Mucosa of stomach (tissue), 1 donor: ENCODE results near the gene VSIG1.

Source experiments
- H3K27me3 ChIP-seq: one replicate; pipeline ENCODE4 v1.7.0; 2013; ENCODE audit warnings: mild to moderate bottlenecking, low read length; ENCODE audit not compliant: control insufficient read depth, insufficient read depth
- H3K36me3 ChIP-seq: one replicate; pipeline ENCODE4 v1.7.0; 2013; ENCODE audit warnings: low read length; ENCODE audit not compliant: control insufficient read depth, insufficient read depth
- H3K4me1 ChIP-seq: one replicate; pipeline ENCODE4 v1.7.0; 2013; ENCODE audit warnings: mild to moderate bottlenecking, low read length; ENCODE audit not compliant: control insufficient read depth, insufficient read depth
- H3K4me3 ChIP-seq: one replicate; pipeline ENCODE4 v1.7.0; 2013; ENCODE audit warnings: low read length
- H3K9ac ChIP-seq: one replicate; pipeline ENCODE4 v1.7.0; 2013; ENCODE audit warnings: mild to moderate bottlenecking, low read length, moderate library complexity
- H3K9me3 ChIP-seq: one replicate; pipeline ENCODE4 v1.7.0; 2013; ENCODE audit warnings: mild to moderate bottlenecking, low read length, moderate library complexity; ENCODE audit not compliant: control insufficient read depth
- donor health status: Pancreatic carcinoma.

The VSIG1 gene

DNA sequence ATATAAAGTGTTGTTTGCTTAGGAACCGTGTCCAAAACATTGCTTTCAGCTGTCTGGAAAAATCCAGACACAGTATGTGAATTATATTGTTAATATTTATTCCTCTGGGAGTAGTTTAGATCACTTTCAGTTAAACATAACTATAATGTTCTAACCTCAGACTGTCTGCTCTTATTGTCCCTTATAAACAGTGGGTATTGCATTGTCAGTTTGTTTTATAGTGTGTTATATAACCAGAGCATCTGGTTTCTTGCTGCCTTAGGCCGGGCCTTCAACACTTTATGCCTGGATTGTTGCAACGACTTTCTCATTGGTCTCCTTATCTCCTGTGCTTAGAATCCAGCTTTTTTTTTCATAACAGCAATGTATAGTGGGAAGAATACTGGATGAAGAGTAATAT, 73.1 kb downstream of the VSIG1 start:
- no peaks in the 10 kb centered on the region for H3K9me3 ChIP-seq
- no peaks in the 10 kb centered on the region for H3K27me3 ChIP-seq
- peaks cover 8% of the 10 kb centered on the region for H3K4me1 ChIP-seq
- H3K9ac ChIP-seq = no peak overlapping the region
- no peak overlapping the region for H3K4me3 ChIP-seq
- H3K36me3 ChIP-seq = no peaks in the 10 kb centered on the region

GRCh38 chrX:108121291-108121690, 76.4 kb downstream of the VSIG1 start:
- Histone ChIP-seq H3K9ac (no peak overlapping the region), H3K4me1 (peaks cover 8% of the 10 kb centered on the region)

DNA sequence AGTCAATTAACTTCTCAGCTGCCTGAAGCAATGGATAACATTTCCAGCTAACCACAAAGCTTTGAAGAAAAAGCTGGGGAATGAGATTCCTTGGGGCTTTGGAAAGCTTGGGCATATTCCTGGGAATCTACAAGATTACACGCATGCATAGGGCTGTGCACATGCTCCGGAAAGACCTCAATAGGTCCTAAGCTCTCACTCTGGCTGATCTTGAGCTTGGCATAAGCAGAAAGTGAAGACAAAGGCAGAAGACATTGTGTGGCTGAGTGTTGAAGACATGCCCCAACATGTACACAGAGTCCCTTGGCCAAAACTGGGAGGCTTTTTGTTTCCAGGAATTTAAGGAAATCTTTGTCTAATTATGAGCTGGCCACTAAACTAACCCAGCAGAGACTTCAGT, 77.9 kb downstream of the VSIG1 start:
- Histone ChIP-seq H3K9ac (no peak overlapping the region), H3K36me3 (no peaks in the 10 kb centered on the region), H3K4me3 (no peak overlapping the region), H3K9me3 (no peaks in the 10 kb centered on the region), H3K4me1 (peaks cover 8% of the 10 kb centered on the region), H3K27me3 (no peaks in the 10 kb centered on the region)

More at GRCh38 chrX:108121291-108121690, 76.4 kb downstream of the VSIG1 start:
- H3K36me3 ChIP-seq = no peaks in the 10 kb centered on the region
- no peaks in the 10 kb centered on the region for H3K27me3 ChIP-seq
- no peaks in the 10 kb centered on the region for H3K9me3 ChIP-seq
- no peak overlapping the region for H3K4me3 ChIP-seq

DNA sequence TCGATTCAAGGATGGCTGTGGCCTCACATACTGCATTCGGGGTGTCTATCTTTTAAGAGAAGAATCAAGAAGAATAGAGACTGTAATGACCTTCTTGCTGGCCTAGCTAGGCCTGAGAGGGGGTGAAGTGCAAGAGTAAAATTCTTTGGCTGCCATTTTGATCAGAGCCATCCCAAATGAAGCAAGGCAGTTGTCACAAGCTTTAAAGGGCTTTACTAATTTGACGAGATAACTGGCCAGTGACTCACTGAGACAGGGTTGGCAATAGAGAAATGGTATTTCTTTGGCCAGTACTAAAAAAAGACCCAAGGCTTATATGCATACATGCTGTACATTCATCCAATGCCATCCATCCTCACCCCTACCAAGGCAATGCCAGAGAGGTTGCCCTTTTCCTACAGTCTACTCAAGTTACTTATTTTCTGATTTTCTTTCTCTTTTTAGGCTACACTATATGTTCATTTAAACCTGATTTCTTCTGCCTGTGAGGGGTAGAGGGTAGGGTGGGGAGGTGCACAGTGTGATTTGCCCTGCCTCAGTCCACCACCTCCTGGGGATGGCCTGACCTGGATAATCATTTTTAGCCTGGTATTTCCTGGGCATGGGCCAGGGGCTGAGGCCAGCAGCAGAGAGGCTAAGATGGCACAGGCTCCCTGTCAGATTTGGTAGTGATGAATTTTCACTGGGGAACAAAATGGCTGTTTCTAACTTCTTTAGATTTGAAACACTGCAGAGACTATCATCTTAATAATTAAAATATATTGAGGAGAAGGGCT, 78.9 kb downstream of the VSIG1 start:
- no peaks in the 10 kb centered on the region for H3K9me3 ChIP-seq
- no peak overlapping the region for H3K4me3 ChIP-seq
- H3K4me1 ChIP-seq = peaks cover 8% of the 10 kb centered on the region
- no peaks in the 10 kb centered on the region for H3K36me3 ChIP-seq
- H3K9ac ChIP-seq = no peak overlapping the region
- H3K27me3 ChIP-seq = no peaks in the 10 kb centered on the region

DNA sequence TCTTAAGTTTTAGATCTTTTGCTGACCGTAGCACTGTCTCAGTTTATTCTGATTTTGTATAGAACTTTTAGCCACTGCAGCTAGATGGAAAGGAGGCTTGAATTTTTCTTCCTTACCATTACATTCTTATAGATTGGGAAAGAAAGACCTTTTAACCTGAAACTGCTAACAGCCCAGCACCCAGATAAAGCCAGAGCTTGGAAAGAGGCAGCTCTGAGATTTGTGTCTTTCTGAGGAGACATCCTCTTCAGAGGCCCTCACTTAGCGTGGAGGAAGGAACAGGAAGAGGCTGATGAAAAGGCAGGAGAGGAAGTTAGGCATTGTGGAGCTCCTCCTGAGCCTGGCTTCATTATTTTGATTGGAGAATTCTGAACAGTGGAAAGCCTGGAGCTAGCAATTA, 81.8 kb downstream of the VSIG1 start:
- H3K9me3 ChIP-seq = no peaks in the 10 kb centered on the region
- H3K27me3 ChIP-seq = no peaks in the 10 kb centered on the region
- H3K36me3 ChIP-seq = no peaks in the 10 kb centered on the region
- no peak overlapping the region for H3K9ac ChIP-seq
- H3K4me3 ChIP-seq = no peak overlapping the region
- peaks cover 6% of the 10 kb centered on the region for H3K4me1 ChIP-seq

DNA sequence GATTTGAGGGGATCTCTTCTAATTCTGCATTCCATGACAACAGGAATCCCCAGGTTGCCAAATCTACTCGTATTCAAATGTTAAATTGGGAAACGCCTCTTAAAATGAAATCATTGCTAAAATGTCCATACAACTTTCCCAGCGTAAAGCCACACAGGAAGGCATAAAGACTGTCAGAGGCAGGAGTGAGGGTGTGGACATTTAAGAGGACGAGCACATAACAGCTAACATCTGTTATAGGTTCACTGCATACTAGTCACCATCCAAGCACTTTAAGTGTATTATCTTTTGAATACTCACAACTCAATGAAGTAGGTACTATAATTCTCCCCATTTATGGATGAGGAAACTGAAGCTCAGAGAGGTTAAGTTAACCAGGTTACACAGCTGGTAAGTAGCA, 82.3 kb downstream of the VSIG1 start:
- Histone ChIP-seq H3K4me3 (no peak overlapping the region), H3K27me3 (no peaks in the 10 kb centered on the region), H3K9me3 (no peaks in the 10 kb centered on the region), H3K4me1 (peaks cover 7% of the 10 kb centered on the region), H3K9ac (no peak overlapping the region), H3K36me3 (no peaks in the 10 kb centered on the region)
